GM19397 (cell line): Measurements from ENCODE around the gene PADI6.
"Not testable (repeated sequence)": the region's sequence is repeated elsewhere in the genome, so short reads cannot be mapped to it uniquely, and the experiment has no call there.

ENCODE experiments used
- ATAC-seq: cut with Tn5 transposase; IDR thresholded peaks from one replicate; pipeline ENCODE4 v1.9.1; 2021; ENCODE audit warnings: mild to moderate bottlenecking, moderate library complexity; ENCODE audit not compliant: unreplicated experiment

Gene PADI6

GRCh38 chr1:17371896-17372295 is at the start of gene PADI6:
Gene PADI6 (plus strand): TSS chr1:17372196. CDS start chr1:17372246, 50 bp downstream.
- ATAC-seq = no peak

DNA sequence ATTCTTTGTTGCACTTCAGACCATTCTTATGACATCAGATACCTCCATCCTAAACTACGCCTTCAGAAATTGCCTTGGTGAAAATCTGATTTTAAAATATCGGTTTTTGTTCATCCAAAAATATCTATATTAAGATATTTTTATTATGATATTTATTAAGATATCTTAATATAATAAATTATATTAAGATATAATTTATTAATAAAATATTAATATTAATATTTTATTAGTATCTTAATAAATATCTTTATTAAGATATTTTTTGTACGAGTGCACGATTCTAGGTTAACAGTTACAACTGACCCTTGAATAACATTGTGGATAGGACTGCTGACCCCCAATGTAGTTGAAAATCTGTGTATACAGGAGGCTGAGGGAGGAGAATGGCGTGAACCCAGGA is 43.1 kb upstream of the PADI6 start:
- no peak for ATAC-seq

DNA sequence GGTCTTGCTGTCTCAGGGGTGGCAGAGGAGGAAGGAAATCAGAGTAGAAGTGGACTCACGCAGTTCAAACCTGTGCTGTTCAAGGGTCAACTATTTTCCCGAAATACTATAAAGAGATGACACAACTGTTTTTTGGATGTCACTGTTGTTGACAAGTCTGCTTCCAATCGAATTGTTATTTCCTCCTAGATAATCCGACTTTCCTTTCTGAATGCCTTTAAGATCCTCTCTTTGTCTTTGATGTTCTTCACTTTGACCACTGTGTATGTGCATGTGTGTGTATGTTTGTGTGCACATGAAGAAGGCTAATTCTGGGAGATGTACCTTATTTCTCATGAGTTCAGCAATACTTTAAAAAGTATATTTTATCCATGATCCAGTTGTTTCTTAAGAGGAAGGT is 42.4 kb upstream of the PADI6 start:
- ATAC-seq = no peak

- ATAC-seq = no peak
These were observed 41.1 kb upstream of the PADI6 start for GRCh38 chr1:17330856-17331255.

- ATAC-seq = no peak
These were observed 38.9 kb upstream of the PADI6 start for GRCh38 chr1:17333081-17333480.

- ATAC-seq = no peak
These were observed 35.9 kb upstream of the PADI6 start for GRCh38 chr1:17335821-17336710.

GRCh38 chr1:17338706-17339493 is 33.1 kb upstream of the PADI6 start:
- ATAC-seq = no peak

DNA sequence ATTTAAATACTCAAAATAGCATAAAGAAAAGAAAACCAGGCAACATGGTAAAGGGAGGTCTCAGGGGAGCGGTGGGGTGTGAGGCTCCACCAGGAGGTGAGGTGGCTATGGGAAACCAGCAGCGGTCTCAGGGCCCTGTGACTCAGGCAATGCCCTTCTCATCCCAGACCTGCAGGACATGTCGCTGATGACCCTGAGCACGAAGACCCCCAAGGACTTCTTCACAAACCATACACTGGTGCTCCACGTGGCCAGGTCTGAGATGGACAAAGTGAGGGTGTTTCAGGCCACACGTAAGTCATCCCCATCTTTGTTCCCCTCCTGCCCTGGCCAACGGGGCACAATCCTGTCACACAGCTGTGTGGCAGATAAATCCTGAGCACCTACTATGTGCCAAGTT is 32.5 kb upstream of the PADI6 start:
- ATAC-seq = no peak

DNA sequence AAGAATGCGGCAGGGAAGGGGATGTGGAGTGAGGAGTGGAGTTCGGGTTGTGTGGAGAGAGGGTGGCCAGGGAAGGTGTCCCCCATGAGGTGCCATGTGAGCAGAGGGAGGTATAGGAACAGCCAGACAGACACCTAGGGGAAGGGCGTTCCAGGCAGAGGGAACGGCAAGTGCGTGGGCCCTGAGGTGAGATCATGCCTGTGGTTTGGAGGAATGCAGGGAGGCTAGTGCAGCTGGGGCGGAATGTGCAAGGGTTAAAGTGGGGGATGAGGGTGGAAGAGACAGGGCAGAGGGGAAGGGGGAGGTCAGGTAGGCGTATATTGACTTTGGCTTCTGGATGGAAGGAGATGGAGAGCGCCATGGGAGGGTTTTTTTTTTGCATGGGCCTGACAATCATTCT is 31.6 kb upstream of the PADI6 start:
- no peak for ATAC-seq

GRCh38 chr1:17342014-17342441 is 30.0 kb upstream of the PADI6 start:
- no peak for ATAC-seq

DNA sequence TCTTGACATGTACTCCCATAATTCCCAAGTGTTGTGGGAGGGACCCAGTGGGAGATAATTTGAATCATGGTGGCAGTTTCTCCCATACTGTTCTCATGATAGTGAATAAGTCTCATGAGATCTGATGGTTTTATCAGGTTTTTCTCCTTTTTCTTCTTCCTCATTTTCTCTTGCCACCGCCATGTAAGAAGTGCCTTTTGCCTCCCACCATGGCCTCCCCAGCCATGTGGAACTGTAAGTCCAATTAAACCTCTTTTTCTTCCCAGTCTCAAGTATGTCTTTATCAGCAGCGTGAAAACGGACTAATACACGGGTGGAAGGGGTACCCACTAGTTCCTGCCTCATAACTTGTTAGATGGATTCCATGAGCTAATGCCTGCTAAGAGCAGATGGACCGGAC is 26.5 kb upstream of the PADI6 start:
- not testable (repeated sequence) for ATAC-seq

GRCh38 chr1:17346046-17346789 is 25.8 kb upstream of the PADI6 start:
- ATAC-seq = no peak

GRCh38 chr1:17347769-17348592 is 24.0 kb upstream of the PADI6 start:
- ATAC-seq = no peak

DNA sequence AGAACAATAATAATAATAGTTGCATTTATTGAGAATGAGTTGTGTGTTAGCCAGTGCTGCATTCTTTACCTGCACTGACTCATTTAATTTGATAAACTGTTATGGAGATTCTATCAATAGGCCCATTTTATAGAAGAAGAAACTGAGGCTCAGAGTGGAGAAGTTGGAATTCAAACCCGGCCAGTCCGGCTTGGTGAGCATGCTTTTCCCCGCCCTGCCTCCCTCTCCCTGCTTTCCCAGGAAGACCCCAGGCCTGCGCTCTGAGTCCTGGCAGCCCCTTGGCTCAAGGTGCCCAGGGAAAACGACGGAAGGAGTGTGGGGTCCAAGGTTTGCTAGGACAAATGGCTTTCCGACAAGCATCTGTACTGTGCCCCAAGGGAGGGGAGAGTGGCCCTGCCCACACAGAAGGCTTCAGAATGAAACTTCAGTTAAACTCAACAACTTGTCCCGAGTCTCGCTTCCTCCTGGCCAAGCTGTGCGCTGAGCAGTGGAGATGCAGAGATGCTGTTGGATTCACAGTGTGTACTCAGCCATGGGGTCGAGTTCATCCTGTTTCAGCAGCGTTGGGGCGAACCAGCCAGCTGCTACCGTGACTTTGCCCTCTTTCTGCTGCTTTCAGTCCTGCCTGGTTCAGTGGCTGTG is 23.3 kb upstream of the PADI6 start:
- no peak for ATAC-seq

GRCh38 chr1:17350083-17350482 is 21.9 kb upstream of the PADI6 start:
- no peak for ATAC-seq

DNA sequence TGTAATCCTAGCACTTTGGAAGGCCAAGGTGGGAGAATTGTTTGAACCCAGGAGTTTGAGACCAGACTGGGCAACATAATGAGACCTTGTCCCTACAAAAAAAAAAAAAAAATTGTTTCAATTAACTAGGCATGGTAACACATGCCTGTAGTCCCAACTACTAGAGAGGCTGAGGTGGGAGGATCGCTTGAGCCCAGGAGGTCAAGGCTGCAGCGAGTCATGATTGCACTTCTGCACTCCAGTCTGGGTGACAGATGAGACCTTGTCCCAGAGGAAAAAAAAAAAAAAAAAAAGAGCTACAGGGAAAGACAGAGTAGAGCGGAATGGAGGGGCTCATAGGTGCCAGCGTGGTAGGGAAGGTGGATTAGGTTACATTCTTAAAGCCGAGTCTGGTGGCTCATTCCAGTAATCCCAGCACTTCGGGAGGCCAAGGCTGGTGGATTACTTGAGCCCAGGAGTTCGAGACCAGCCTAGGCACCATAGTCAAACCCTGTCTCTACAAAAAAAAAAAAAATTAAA is 21.0 kb upstream of the PADI6 start:
- ATAC-seq = no peak

- no peak for ATAC-seq
These were observed 20.2 kb upstream of the PADI6 start for GRCh38 chr1:17351598-17352324.

- no peak for ATAC-seq
These were observed 19.5 kb upstream of the PADI6 start for GRCh38 chr1:17352419-17352909.

DNA sequence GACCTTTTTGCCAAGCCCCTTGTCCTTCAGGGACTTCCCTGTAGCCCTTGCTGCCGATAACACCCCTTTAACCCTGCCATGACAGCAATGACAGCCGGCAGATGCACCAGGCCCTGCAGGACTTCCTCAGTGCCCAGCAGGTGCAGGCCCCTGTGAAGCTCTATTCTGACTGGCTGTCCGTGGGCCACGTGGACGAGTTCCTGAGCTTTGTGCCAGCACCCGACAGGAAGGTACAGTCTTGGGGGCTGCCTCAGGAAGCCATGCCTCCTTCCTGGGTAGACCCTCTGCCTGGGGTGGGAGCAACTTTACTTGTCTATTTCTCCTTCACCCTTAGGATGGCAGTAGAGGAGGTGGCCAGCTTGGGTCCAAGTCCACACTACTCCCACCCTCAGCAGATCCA is 16.1 kb upstream of the PADI6 start:
- no peak for ATAC-seq
